H1 (cell line): ENCODE measurements around the gene ENTPD6. TPM values are rescaled to one million over a fixed set of nuclear protein-coding genes. Genes with fewer than 3 reads are reported as not detected.

Source experiments
- GABPA ChIP-seq: IDR thresholded peaks from 2 replicates; pipeline ENCODE4 v1.6.1; 2011; ENCODE audit warnings: mild to moderate bottlenecking, low read length, moderate library complexity, borderline replicate concordance; ENCODE audit not compliant: insufficient read depth
- polyA plus RNA-seq, 7 experiments: library from polyadenylated mRNA; depleted of rRNA in 3 of 7; stranded (reverse) in 5 of 7; unstranded in 2 of 7; fragments of >200 nt in 5 of 7; fragments of 200-250 nt in 2 of 7; gene quantifications; 1 replicate in 5 of 7; 2 replicates in 1 of 7; 4 replicates in 1 of 7; pipeline versions ENCODE4 v1.2.1 to v1.2.3, GENCODE V29; 2011 to 2013; ENCODE audit warnings: missing spikeins in 2 of 7, mixed read lengths in 2 of 7
- total RNA-seq: library from RNA; stranded (reverse); fragmentation: NEBNext Ultra II Directional; extraction: Animal tissue kit (Norgen Biotek cat#: 25700); gene quantifications from 2 replicates; pipeline ENCODE4 v1.2.1, GENCODE V29; 2021

The ENTPD6 gene
- total and polyA plus RNA-seq, 2 of the 8 experiments (the other 6 are each of a cell fraction or from before 2014, with no cell fraction given) = 47.8 to 57.3 TPM

DNA sequence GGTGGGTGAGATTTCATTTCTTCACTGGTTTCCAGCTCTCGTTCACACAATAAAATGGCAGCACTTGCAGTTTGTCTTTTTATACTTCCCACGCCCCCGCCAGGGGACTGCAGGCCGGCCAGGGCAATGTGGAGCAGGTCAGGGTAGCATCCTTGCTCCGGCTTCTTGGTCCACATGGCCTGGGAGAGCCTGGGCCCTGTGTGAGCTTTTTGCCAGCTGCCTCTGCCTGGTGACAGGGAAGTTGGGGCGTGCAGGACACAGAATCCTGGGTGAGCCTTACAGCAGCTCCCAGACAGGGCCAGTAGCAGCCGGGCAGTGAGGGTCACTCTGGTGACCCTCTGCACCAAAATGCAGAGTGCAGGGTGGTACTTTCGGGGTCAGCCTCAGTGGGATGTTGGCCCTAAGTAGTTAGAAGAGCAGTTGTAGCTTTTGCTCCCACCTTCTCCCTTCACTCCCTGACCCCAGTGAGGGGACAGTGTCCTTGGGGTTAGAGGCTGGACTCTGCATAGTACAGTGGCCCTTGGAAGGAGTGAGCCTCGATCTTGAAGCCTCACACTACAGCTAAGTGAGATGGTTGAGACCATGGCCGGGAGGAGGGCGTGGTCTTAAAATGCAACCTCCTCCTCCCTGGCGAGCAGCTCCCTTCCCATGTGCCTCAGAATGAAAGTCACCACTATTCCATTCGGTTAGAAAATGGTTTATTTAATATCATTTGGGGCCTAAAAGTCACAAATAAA lies 76.1 kb downstream of the ENTPD6 start (continued):
- TF ChIP-seq GABPA = no peak
